Cortex of kidney (tissue), 1 donor: Measurements from ENCODE around the gene PYGO2.
"Not testable (repeated sequence)": the region's sequence is repeated elsewhere in the genome, so short reads cannot be mapped to it uniquely, and the experiment has no call there.

Experiments used
- DNase-seq: peaks from one replicate; lab custom pipeline; 2025; lab: John Stamatoyannopoulos, UW

The PYGO2 gene

GRCh38 chr1:154999571-155000410 is 38.2 kb upstream of the PYGO2 start:
- no peak for DNase-seq

- DNase-seq: no peak
Measured at GRCh38 chr1:154998818-154999570, 37.4 kb upstream of the PYGO2 start.

GRCh38 chr1:154998201-154998780 is 36.7 kb upstream of the PYGO2 start:
- DNase-seq: no peak

DNA sequence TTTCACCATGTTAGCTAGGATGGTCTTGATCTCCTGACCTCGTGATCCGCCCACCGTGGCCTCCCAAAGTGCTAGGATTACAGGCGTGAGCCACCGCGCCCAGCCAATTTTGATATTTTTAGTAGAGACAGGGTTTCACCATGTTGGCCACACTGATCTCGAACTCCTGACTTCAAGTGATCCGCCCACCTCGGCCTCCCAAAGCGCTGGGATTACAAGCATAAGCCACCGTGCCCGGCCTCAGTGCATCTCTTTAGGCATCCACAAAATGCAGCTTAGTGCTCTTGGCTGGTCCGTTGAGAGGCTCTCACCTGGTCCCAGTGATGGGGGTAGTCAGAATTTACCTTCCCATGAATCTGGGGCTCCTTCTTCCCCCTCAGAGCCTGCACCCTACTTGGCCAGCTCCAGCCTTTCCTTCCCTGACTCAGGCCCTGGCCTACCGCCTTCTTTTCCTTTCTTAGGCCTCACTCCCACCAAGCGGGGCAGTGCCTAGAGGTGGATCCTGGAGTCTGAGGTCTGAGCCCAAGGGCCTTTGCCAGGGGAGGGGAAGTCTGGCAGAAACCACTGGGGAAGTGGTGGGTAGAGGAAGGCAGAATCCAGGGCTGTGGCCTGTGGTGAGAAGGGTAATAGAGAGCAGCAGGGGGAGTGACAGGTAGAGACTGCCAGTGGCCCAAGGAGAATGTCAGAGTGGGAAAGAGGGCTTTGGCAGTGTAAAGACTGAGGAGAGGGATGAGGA is 35.6 kb upstream of the PYGO2 start:
- DNase-seq: no peak

DNA sequence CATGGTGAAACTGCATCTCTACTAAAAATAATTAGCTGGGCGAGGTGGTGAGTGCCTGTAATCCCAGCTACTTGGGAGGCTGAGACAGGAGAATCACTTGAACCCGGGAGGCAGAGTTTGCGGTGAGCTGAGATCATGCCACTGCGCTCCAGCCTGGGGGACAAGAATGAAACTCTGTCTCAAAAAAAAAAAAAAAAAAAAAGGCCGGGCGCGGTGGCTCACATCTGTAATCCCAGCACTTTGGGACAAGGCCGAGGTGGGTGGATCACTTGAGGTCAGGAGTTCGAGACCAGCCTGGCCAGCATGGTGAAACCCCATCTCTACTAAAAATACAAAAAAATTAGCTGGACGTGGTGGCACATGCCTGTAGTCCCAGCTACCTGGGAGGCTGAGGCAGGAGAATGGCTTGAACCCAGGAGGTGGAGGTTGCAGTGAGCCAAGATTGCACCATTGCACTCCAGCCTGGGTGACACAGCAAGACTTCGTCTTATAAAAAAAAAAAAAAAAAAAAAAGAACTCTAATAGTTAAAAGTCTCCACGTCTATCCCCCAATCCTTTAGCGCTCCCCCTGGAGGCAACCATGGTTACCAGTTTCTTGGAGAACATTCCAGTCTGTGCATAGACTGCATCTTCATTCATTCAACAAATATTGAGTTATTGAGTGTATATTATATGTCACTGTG is 33.9 kb upstream of the PYGO2 start:
- DNase-seq: not testable (repeated sequence)

DNA sequence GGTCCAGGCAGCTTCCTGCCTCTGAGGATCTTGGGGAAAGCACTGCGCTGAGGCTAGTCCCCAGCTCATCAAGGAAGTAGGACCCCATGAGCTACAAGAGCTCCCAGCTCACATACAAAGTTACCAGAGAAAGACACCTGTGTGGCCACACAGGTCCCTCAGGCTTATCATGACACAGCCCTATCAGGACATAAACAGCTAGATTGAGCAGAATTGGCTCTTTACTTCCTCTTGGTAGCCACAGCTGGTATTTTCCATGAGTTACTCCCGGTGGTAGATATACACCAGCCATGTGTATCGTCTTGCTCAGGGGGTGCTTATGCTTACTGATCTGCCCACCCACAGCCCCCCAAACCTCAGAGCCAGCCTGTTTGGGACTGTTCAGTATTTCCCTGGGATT is 33.0 kb upstream of the PYGO2 start:
- DNase-seq: no peak

DNA sequence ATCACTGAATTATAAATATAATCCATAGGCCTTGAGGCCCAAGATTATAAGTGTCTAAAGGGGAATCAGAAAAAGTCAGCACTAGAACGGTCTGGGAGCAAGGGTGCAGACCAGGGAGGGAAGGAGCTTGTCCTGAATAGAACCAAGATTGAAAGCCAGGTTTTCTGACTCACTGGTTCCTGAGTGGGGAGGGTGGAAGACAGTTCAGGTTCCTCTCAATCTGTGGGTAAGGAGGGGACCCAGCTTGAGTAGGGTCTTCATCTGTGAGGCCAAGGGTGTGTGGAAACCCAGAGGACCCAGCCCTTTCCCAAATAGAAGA is 32.6 kb upstream of the PYGO2 start:
- no peak for DNase-seq

GRCh38 chr1:154993572-154994268 is 32.1 kb upstream of the PYGO2 start, which contains the start of gene LENEP:
LENEP (plus strand) TSS chr1:154993586; CDS start chr1:154993608, 22 bp downstream.
- DNase-seq: no peak

DNA sequence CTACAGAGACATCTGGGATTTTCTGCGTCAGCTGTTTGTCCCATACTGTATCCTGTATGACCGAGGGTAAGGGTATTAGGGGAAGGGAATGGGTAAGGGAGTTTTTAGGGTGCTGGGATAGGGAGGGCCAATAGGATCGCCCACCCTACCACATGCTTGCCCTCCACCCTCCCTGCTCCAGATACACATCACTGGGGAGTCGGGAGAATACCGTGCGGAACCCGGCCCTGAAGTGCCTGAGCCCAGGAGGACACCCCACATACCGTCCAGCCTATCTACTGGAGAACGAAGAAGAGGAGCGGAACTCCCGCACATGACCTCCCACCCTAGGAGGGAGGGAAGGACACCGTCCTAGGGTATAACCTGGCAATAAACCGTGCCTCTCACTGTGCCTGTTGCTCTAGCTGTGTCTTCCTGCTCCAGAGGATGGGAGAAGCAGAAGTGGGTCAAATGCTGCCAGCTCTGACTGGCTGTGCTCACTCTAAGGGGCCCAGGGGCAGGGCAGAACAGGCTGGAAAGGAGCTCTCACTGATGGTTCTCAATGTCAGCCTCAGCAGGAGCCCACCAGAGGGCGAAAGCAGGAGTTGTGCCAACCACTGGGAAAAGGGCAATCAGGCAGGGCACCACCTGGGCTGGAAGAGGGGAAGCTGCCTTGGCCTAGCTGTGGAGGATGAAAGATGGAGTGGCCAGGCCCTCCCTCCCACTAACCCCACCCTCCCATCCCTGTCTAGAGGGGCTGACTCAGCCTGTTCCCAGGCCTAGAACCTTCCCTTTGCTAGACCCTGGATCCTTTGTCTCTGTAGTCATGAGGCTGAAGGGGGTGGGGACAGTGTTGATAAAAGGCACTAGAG is 31.4 kb upstream of the PYGO2 start:
- no peak for DNase-seq

DNA sequence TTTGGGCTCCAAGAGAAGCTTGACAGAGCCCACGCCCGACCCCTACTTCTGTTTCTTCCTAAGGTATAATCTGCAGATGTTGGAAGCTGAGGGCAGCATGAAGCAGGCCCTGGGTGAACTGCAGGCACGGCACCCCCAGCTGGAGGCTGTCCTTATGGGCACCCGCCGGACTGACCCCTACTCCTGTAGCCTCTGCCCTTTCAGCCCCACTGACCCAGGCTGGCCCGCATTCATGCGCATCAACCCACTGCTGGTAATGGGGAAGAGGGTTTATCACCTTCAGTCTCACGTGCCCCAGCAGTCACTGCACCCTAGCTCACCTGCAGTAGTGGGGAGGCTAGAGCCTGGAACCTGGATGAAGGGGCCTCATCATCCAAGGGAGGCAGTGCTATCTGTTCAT is 28.7 kb upstream of the PYGO2 start:
- DNase-seq: no peak

DNA sequence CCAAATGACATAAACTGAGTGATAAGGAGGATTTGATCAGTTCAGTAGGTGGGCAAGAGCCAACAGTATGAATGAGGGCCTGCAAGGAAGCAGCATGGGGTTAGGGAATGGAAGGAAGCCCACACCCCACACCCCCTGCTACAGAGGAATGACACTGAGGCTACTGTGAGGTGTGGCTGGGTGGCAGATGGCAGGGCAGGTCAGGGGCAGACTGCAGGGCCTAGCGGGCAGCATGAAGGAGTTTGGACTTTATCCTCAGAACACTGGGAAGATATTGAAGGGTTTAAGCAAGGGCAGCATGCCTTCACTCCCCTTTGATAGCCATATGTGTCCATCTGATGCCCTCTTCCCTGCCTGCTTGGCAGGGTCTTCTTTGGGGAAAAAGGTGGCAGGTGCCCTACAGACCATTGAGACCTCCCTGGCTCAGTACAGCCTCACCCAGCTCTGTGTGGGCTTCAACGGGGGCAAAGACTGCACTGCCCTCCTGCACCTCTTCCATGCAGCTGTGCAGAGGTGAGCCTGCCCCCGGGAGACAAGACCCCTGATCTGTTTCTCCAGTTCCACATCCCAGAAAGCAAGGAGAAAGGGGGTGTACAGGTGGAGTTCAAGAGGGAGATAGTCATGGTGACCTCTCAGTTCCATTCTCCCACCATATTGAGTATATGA is 27.7 kb upstream of the PYGO2 start:
- no peak for DNase-seq

DNA sequence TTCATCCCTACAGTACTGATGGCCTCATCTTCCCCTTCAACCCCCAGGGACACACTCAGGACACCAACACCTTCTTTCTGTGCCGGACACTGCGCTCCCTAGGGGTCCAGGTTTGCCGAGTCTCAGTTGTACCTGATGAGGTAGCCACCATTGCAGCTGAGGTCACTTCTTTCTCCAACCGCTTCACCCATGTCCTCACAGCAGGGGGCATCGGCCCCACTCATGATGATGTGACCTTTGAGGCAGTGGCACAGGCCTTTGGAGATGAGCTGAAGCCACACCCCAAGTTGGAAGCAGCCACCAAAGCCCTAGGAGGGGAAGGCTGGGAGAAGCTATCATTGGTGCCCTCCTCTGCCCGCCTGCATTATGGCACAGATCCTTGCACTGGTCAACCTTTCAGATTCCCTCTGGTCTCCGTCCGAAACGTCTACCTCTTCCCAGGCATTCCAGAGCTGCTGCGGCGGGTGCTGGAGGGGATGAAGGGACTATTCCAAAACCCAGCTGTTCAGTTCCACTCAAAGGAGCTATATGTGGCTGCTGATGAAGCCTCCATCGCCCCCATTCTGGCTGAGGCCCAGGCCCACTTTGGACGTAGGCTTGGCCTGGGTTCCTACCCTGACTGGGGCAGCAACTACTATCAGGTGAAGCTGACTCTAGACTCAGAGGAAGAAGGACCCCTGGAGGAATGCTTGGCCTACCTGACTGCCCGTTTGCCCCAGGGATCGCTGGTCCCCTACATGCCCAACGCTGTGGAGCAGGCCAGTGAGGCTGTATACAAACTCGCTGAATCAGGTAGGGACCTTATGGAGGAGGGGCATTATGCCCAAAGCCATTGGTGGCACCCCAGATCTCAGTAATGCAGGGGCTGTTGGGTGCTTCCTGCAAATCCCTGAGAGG is 26.7 kb upstream of the PYGO2 start:
- DNase-seq: no peak

DNA sequence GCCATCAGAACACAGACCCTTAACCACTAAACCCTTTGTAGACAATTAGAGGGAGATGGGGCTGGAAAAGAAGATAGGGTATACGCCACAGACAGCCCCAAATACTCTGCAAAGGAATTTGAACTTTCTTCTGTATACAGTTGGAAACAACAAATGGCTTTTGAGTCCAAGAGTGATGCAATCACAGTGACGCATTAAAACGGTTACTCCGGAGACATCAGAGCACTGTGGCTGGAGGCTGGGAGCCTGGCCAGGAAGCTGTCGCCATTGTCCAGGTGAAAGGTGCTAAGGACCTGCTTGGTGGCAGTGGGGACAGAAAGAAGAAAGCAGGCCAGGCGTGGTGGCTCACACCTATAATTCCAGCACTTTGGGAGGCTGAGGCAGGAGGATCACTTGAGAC is 25.7 kb upstream of the PYGO2 start:
- no peak for DNase-seq

DNA sequence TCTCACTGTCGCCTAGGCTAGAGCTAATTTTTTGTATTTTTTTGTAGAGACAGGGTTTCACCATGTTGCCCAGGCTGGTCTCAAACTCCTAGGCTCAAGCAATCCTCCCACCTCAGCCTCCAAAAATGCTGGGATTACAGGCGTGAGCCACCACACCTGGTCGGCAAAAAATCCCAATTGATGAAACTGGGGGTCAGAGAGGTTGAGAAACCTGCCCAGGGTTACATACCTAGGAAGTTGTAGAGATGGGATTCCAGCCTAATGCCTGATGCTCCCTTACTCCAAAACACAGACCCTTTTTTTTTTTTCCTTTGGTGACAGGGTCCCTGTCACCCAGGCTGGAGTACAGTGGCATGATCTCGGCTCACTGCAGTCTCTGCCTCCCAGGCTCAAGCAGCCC is 25.2 kb upstream of the PYGO2 start:
- not testable (repeated sequence) for DNase-seq

- no peak for DNase-seq
Measured at GRCh38 chr1:154983776-154984466, 22.3 kb upstream of the PYGO2 start.

- DNase-seq: no peak
Measured at GRCh38 chr1:154982897-154983648, 21.5 kb upstream of the PYGO2 start, which contains the start of gene FLAD1. FLAD1 (plus strand) TSS chr1:154983344; CDS start chr1:154983695, 351 bp downstream.

DNA sequence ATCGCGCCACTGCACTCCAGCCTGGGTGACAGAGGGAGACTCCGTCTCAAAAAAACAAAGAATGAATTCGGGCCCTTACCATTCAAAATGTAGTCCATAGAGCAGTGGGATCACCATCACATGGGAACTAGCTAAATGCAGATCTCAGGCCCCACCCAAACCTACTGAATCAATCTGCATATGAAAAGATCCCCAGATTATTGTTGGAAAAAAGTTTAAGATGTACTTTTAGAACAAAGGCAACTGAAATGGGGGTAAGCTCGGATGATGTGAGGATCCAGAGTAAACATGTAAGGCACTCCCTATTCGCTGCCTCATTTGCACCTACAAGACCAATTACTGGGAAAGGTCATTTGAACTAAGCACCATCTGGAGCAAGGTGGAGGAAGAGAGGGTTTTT is 20.8 kb upstream of the PYGO2 start:
- no peak for DNase-seq
